Fibroblast of pulmonary artery (primary cell): ENCODE measurements around the gene C3orf85.

Experiments used
- DNase-seq: peaks from one replicate; pipeline ENCODE4 v3.0.0-alpha.2; 2010; ENCODE audit warnings: low read depth
- H3K4me3 ChIP-seq: replicated peaks from 2 replicates; pipeline ENCODE4 v1.5.1; 2011; ENCODE audit warnings: low read depth, mild to moderate bottlenecking, control low read depth, low read length, moderate library complexity
- TF ChIP-seq, protein P1 (sequence below): IDR thresholded peaks from 2 replicates; pipeline ENCODE4 v1.5.1; 2011; ENCODE audit warnings: mild to moderate bottlenecking, control low read depth, low read length, inconsistent platforms; ENCODE audit errors: missing control alignments

The C3orf85 gene

DNA sequence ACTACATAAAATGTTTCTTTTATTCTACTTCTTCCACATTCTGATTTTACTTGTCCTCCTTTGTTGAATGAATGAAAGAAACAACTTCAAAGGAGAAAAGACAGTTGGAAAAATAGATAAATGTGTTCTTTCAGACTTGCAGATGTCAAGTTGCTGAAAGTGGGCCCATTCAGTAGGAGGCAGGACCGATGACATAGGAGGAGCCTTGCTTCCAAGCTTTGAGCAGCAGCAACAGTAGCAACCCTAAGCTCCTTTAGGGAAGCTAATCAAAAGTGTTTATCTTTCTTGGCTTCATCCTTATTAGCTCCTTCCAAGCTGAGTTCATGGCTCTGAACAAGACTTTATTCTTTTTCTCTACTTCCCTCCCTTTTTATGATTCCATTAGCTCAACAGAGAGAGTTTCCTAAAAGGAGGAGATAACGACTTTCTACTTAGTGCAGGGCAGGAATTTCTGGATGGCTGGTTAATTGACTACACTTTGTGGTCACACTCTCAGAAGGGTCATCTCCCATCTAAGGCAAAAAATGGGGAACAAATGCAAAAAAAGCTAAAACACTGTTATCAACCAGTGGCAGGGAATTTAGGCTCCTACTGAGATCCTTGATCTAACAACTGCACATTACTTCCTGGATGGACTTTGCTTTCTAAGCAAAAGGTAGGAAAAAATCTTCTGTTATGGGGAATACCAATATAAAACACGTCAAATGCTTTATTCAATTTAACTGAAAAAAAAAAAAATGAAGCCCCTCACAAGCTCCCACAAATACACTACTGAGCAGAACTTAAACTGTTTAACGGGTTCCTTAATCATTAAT is 23.4 kb upstream of the C3orf85 start:
- TF ChIP-seq, protein P1, sequence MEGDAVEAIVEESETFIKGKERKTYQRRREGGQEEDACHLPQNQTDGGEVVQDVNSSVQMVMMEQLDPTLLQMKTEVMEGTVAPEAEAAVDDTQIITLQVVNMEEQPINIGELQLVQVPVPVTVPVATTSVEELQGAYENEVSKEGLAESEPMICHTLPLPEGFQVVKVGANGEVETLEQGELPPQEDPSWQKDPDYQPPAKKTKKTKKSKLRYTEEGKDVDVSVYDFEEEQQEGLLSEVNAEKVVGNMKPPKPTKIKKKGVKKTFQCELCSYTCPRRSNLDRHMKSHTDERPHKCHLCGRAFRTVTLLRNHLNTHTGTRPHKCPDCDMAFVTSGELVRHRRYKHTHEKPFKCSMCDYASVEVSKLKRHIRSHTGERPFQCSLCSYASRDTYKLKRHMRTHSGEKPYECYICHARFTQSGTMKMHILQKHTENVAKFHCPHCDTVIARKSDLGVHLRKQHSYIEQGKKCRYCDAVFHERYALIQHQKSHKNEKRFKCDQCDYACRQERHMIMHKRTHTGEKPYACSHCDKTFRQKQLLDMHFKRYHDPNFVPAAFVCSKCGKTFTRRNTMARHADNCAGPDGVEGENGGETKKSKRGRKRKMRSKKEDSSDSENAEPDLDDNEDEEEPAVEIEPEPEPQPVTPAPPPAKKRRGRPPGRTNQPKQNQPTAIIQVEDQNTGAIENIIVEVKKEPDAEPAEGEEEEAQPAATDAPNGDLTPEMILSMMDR = no peak
- no peak for DNase-seq
- H3K4me3 ChIP-seq = no peak overlapping the region

DNA sequence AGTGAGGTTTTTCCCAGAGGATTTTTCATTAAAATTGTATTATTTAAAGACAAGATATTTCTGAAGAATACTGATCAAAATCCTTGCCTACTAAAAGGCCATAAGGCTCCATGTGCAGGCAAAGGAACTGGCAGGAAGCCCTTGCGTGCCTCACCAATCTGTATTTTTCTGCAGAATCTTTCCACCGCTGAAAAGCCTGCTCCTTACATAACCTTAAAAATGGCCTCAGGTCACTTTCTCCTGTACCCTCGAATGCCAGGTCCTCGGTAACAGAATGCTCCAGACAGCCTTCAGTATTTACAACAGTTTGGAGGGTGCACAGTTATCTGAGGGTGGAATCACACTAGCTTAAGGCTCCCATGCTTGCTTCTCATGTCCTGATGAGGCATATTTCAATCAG is 21.8 kb upstream of the C3orf85 start:
- H3K4me3 ChIP-seq = no peak overlapping the region
- no peak for DNase-seq
- TF ChIP-seq, protein P1 = no peak

DNA sequence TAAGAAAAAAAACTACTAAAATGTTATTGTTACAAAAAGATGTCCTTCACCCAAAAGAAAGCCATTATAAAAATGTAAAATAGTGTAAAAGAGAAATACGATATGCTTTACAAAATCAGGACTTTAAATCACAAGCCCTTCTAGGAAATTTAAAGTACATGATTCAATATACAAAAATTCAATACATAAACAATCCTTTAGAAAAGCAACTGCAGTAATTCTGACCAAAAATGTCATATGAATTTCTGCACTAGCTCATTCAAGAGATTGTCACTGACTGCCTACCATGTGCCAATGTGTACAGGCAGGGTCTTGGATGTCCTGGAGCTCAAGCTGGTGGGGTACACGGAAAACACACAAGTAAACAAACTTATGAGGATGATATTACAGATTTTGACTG is 21.1 kb upstream of the C3orf85 start:
- no peak overlapping the region for H3K4me3 ChIP-seq
- TF ChIP-seq, protein P1 = no peak
- DNase-seq = no peak

DNA sequence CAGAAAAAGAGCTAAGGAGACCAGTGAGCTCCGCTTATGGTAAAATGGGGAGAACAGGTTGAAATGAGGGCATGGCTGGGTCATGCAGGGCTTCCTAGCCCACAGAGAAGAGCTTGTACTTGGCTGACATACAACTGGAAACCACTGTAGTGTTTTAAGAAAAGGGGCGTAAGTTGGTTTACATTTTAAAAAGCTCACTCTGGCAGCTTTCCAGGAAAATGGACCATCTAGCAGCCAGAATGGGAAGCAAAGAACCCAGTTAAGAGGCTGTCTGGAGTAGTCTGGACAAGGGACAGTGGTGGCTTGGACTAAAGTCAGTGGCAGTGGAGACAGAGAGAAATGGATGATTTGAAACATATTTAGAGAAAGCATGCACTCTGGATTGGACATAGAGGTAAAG is 20.5 kb upstream of the C3orf85 start:
- H3K4me3 ChIP-seq = no peak overlapping the region
- no peak for DNase-seq
- TF ChIP-seq, protein P1 = no peak

DNA sequence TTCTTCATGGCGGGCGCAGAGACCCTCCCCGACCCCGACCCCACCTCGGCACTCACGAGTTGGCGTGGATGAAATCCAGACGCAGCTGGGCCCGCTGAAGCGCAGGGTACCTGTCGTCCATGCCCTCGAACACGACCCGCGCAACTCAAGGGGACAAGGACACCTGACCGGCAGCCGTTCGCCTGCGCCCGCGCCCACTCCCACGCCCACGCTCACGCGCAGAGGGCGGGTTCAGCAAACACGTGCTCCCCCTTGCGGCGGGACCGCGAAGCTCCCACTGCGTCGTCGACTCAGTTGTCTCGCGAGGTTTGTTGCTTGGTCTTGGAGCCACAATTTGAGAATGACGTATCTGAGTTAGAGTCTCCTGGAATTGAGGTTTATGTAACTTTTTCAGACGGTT is 18.6 kb upstream of the C3orf85 start, which contains the start of gene MORC1:
Gene MORC1 (minus strand): TSS at position 196 of the 400 bp plus-strand sequence. CDS start 75 bp downstream, at position 121.
- DNase-seq = no peak
- TF ChIP-seq, protein P1 = no peak
- no peak within 1 kb of the TSS for H3K4me3 ChIP-seq

DNA sequence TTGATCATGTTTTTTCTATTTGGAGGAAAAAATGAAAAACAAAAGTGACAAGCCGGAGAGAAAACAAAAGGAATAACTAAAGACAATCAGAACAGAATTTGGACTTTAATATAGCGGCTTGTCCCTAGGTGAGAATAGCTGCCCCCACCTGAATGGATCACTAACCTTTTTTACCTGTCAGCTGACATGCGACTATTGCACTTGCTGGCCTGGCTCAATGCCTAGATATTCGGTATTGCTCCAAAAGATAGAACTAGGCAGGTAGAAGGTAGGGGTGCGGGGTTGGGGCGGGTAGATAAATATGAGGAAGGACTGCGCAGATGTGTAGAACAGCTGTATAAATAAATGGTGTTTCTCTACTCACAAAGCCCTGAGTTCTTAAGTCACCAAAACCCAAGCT is 17.9 kb upstream of the C3orf85 start:
- H3K4me3 ChIP-seq = no peak overlapping the region
- TF ChIP-seq, protein P1 = no peak
- DNase-seq = no peak

DNA sequence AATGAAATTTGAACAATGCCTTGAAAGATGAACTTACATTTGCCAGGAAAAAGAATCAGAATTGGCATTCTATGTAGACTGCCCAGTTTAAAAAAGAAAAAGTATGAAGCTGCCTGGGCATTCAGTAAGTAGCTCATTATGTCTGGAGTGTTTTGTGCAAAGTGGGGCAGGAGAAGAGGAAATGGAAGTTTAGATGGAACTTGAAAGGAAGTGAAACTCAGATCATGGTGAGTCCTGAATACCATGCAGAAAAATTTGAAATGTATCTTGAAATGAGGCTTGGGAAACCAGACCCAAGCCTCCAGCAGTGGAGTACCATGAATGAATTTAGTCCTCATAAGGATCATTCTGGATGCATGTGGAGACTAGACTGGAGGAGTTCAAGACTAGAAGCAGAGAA is 13.8 kb upstream of the C3orf85 start:
- TF ChIP-seq, protein P1 = no peak
- H3K4me3 ChIP-seq = no peak overlapping the region
- no peak for DNase-seq
